Tibial artery (tissue), 4 donors: ENCODE data around the gene PRM1.

Experiments
- DNase-seq, 2 donors: peaks; one replicate each; pipeline ENCODE4 v3.0.0-alpha.2; 2019
- H3K27ac ChIP-seq, 2 donors: fragments of 200-600 bp; sonication (generic) in 1 of 2; 1 replicate in 1 of 2; 2 replicates in 1 of 2; pipeline ENCODE4 v1.5.1; 2018 to 2019; ENCODE audit warnings: mild to moderate bottlenecking in 1 of 2
- H3K27me3 ChIP-seq, 2 donors: fragments of 200-600 bp; sonication (generic) in 1 of 2; one replicate each; pipeline versions ENCODE4 v1.5.1 to v1.6.0; 2016 to 2019
- H3K36me3 ChIP-seq, 3 donors: fragments of 200-600 bp; sonication (generic) in 2 of 3; one replicate each; pipeline ENCODE4 v1.5.1; 2016 to 2019; ENCODE audit warnings: mild to moderate bottlenecking in 2 of 3
- H3K4me1 ChIP-seq, 4 donors: fragments of 200-600 bp; sonication (generic) in 2 of 4; 1 replicate in 3 of 4; 2 replicates in 1 of 4; pipeline ENCODE4 v1.5.1; 2016 to 2019
- H3K4me3 ChIP-seq, 2 donors: fragments of 200-600 bp; sonication (generic) in 1 of 2; 1 replicate in 1 of 2; 2 replicates in 1 of 2; pipeline ENCODE4 v1.5.1; 2018 to 2019; ENCODE audit warnings: mild to moderate bottlenecking in 2 of 2
- H3K9me3 ChIP-seq, 3 donors: fragments of 200-600 bp; sonication (generic) in 1 of 3; one replicate each; pipeline ENCODE4 v1.5.1; 2016 to 2019
- intact Hi-C: fragments of 100-400 bp; cut with DNase I; formaldehyde crosslinking; loops from one replicate; pipeline ENCODE4 v1.15.0; 2023; ENCODE audit warnings: low total_unique reads
- TF ChIP-seq, protein P1 (sequence below), 2 experiments: fragments of 200-600 bp in 1 of 2; fragments of 450-650 bp in 1 of 2; IDR thresholded peaks; one replicate each; pipeline ENCODE4 v1.5.1; 2017 to 2019; ENCODE audit warnings: antibody characterized with exemption in 2 of 2, mild to moderate bottlenecking in 1 of 2, moderate library complexity in 1 of 2

PRM1 gene

DNA sequence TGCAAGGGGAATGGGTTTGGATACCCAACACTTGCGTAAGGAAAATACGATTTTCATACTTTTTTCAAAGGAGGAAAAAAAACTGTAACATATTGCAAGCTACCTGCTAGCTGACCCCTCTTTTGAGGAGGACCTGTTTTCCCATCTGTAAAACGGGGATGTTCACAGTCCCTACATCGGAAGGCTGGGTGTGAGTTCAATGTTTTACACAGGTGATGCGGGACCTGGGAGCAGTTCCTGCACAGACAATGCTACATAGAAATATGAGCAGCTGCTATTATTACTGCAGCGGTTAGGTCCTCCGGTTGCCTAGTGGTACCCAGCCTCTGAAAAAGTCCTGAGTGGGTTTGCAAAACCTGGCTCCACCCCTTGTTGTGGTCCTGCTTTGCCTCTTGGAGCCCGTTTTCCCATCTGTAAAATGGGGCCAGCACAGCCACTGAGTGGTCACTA lies 28.6 kb downstream of the PRM1 start:
- no peaks in the 10 kb centered on the region for H3K9me3 ChIP-seq
- intact Hi-C loops: no loop called here
- H3K36me3 ChIP-seq: no peaks in the 10 kb centered on the region
- H3K4me1 ChIP-seq: peaks cover 0 to 34% (median 21%) of the 10 kb centered on the region in 4 donors
- TF ChIP-seq, protein P1, sequence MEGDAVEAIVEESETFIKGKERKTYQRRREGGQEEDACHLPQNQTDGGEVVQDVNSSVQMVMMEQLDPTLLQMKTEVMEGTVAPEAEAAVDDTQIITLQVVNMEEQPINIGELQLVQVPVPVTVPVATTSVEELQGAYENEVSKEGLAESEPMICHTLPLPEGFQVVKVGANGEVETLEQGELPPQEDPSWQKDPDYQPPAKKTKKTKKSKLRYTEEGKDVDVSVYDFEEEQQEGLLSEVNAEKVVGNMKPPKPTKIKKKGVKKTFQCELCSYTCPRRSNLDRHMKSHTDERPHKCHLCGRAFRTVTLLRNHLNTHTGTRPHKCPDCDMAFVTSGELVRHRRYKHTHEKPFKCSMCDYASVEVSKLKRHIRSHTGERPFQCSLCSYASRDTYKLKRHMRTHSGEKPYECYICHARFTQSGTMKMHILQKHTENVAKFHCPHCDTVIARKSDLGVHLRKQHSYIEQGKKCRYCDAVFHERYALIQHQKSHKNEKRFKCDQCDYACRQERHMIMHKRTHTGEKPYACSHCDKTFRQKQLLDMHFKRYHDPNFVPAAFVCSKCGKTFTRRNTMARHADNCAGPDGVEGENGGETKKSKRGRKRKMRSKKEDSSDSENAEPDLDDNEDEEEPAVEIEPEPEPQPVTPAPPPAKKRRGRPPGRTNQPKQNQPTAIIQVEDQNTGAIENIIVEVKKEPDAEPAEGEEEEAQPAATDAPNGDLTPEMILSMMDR (IDR thresholded peaks at IDR 0.05): no peak
- no peak overlapping the region for H3K27ac ChIP-seq
- no peak for DNase-seq
- no peak overlapping the region for H3K4me3 ChIP-seq
- no peaks in the 10 kb centered on the region for H3K27me3 ChIP-seq

GRCh38 chr16:11251525-11252481 lies 29.3 kb downstream of the PRM1 start:
- H3K4me3 ChIP-seq: no peak overlapping the region
- peaks cover 0 to 27% (median 14%) of the 10 kb centered on the region in 4 donors for H3K4me1 ChIP-seq
- H3K9me3 ChIP-seq: no peaks in the 10 kb centered on the region
- intact Hi-C loops: no loop called here
- no peak for DNase-seq
- no peak overlapping the region for H3K27ac ChIP-seq
- H3K36me3 ChIP-seq: no peaks in the 10 kb centered on the region
- TF ChIP-seq, protein P1 (IDR thresholded peaks at IDR 0.05): no peak
- H3K27me3 ChIP-seq: no peaks in the 10 kb centered on the region

DNA sequence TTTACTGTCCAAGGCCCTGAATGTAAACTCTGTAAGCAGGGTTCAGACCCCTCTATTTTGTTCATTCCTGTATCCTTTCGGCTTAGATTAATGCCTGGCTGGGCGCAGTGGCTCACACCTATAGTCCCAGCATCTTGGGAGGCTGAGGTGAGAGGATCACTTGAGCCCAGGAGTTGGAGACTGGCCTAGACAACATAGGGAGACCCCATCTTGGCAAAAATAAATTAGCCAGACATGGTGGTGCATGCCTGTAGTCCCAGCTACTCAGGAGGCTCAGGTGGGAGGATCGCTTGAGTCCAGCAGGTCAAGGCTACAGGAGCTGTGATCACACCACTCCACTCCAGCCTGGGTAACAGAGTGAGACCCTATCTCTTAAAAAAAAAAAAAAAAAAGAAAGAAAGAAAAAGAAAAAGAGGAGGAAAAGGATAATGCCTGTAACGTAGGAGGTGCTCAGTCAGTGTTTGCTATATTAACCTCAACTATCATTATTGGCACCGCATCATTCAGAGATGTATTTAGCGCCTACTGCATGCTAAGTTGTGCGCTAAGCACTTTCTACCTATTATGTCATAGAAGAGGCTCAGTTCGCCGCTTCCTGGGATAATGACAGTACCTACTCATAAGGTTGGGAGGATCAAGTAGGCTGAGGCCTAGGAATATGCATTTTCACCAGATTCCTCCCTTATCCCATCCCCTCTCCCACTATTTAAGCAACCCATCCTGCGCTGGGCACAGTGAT lies 30.2 kb downstream of the PRM1 start:
- H3K27ac ChIP-seq: no peak overlapping the region
- H3K36me3 ChIP-seq: no peaks in the 10 kb centered on the region
- intact Hi-C loops: no loop called here
- no peaks in the 10 kb centered on the region for H3K27me3 ChIP-seq
- peaks cover 0 to 25% (median 13%) of the 10 kb centered on the region in 4 donors for H3K4me1 ChIP-seq
- no peak overlapping the region for H3K4me3 ChIP-seq
- H3K9me3 ChIP-seq: no peaks in the 10 kb centered on the region
- TF ChIP-seq, protein P1 (IDR thresholded peaks at IDR 0.05): no peak
- no peak for DNase-seq

GRCh38 chr16:11250091-11250785 lies 30.9 kb downstream of the PRM1 start:
- Histone ChIP-seq H3K4me1 (peaks cover 0 to 23% (median 11%) of the 10 kb centered on the region in 4 donors), H3K27me3 (no peaks in the 10 kb centered on the region), H3K9me3 (no peaks in the 10 kb centered on the region), H3K27ac (no peak overlapping the region), H3K4me3 (no peak overlapping the region), H3K36me3 (no peaks in the 10 kb centered on the region)
- TF ChIP-seq, protein P1 (IDR thresholded peaks at IDR 0.05): no peak
- intact Hi-C loops: no loop called here
- no peak for DNase-seq

DNA sequence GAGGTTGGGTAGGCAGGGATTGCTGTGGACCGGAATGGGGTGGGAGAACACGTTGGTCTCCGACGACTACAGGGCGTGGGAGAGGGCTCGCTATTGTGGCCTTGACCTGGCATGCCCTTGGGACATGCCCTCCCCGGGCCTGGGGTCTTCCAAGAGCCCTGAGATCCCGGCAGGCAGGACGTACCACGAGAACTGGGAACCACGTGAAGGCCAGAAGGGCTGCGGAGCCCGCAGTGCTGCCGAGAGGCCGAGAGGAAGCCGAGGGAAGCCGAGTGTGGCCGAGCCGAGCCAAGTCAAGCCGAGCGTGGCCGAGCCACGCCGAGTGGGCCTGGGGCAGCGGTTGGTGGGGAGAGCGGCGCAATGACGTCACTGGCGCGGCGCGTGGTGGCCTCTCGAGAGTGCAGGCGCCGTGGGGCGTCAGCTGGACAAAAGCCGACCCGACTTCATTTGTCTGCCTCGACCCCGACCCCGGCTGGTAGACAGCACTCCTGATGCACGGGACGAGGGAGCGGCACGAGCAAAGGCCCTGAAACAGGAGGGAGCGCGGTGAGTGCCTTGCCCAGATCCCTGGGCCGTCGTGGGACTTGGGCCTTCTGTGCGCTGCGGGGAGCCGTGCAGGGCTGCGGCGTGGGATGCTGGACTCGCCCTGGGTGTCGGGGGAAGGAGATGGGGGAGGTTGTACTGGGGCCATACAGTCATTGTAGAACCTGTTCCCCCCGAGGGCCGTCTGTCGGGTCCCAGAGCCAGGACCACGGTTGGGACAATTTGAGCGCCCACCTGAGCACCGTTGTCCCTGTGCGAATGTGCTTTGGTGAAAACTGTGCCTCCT lies 31.7 kb downstream of the PRM1 start:
- H3K36me3 ChIP-seq: no peaks in the 10 kb centered on the region
- no peaks in the 10 kb centered on the region for H3K27me3 ChIP-seq
- H3K27ac ChIP-seq: no peak overlapping the region
- intact Hi-C loops: no loop called here
- TF ChIP-seq, protein P1 (IDR thresholded peaks at IDR 0.05): no peak
- no peak overlapping the region for H3K4me3 ChIP-seq
- DNase-seq: no peak
- H3K9me3 ChIP-seq: no peaks in the 10 kb centered on the region
- peaks cover 0 to 15% (median 3%) of the 10 kb centered on the region in 4 donors for H3K4me1 ChIP-seq
